NCI-H1092 (cell line): ENCODE results near the gene SLC27A5.
"Not testable (repeated sequence)": the region's sequence is repeated elsewhere in the genome, so short reads cannot be mapped to it uniquely, and the experiment has no call there.

Experiments
- DNase-seq: peaks from one replicate; lab custom pipeline; 2025; lab: John Stamatoyannopoulos, UW

The SLC27A5 gene

GRCh38 chr19:58497634-58498170 is 14.1 kb downstream of the SLC27A5 start:
- no peak for DNase-seq

GRCh38 chr19:58492265-58492664 is 19.5 kb downstream of the SLC27A5 start:
- DNase-seq: no peak

- no peak for DNase-seq
Measured at GRCh38 chr19:58491393-58491792, 20.4 kb downstream of the SLC27A5 start.

- DNase-seq: not testable (repeated sequence)
Measured at GRCh38 chr19:58484349-58484748, 27.4 kb downstream of the SLC27A5 start.

- no peak for DNase-seq
Measured at GRCh38 chr19:58483776-58484175, 28.0 kb downstream of the SLC27A5 start.

GRCh38 chr19:58482372-58482771 is 29.4 kb downstream of the SLC27A5 start:
- DNase-seq: no peak

GRCh38 chr19:58480831-58481230 is 31.0 kb downstream of the SLC27A5 start:
- no peak for DNase-seq

- no peak for DNase-seq
Measured at GRCh38 chr19:58480481-58480830, 31.3 kb downstream of the SLC27A5 start.

- no peak for DNase-seq
Measured at GRCh38 chr19:58479736-58480480, 31.9 kb downstream of the SLC27A5 start.

- DNase-seq: no peak
Measured at GRCh38 chr19:58479303-58479702, 32.5 kb downstream of the SLC27A5 start.

GRCh38 chr19:58477871-58478270 is 33.9 kb downstream of the SLC27A5 start:
- no peak for DNase-seq

- DNase-seq: no peak
Measured at GRCh38 chr19:58477130-58477529, 34.7 kb downstream of the SLC27A5 start.

- no peak for DNase-seq
Measured at GRCh38 chr19:58476498-58477015, 35.2 kb downstream of the SLC27A5 start.

GRCh38 chr19:58475714-58476497 is 35.9 kb downstream of the SLC27A5 start, which contains the start of gene ZNF446:
Gene ZNF446, plus strand, starts transcription at chr19:58476352. Its CDS starts 867 bp downstream, at chr19:58477219.
- DNase-seq: peak; percentile 84

- no peak for DNase-seq
Measured at GRCh38 chr19:58474997-58475713, 36.6 kb downstream of the SLC27A5 start.

- no peak for DNase-seq
Measured at GRCh38 chr19:58474291-58474996, 37.3 kb downstream of the SLC27A5 start.

GRCh38 chr19:58473775-58474174 is 38.0 kb downstream of the SLC27A5 start:
- no peak for DNase-seq

- no peak for DNase-seq
Measured at GRCh38 chr19:58471736-58472135, 40.1 kb downstream of the SLC27A5 start.

- DNase-seq: not testable (repeated sequence)
Measured at GRCh38 chr19:58470837-58471543, 40.8 kb downstream of the SLC27A5 start.

GRCh38 chr19:58469241-58470013 is 42.4 kb downstream of the SLC27A5 start:
- DNase-seq: no peak
